Measurements from ENCODE around the gene ZNF618. TPM values are rescaled to one million over a fixed set of nuclear protein-coding genes. Genes with fewer than 3 reads are reported as not detected.

Gene ZNF618
- total and polyA plus RNA-seq, 2 experiments from 2014 or later: 12.1 to 22.1 TPM

DNA sequence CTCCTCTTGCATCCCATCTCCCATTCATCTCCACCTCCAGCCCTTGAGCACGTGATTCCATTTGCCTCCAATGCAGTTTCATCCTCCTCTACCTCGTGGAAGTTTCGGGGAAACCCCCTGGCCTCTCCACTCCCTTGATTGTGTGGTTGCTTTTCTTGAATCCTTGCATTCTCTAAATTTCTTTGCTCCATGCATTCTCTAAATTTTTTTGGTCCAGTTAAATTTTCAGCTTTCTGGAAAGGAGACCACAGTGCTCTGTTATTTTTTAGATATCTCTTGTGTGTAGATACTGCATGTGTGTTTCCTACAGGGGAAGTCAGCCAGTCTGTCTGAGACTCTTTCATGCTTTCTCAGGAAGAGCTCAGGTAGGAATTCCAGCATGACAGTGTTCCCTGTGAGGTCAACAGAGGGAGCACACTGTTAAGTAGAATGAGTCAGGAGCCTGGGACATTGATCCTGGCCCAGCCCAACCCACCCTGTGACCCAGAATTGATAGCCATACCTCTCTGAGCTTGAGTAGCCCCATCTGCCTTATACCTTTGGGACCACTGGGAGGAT lies 149.2 kb downstream of the ZNF618 start:
- Mint-ChIP-seq H3K4me3 (no peak overlapping the region), H3K27ac (no peak overlapping the region), H3K27me3 (ENCODE audit: insufficient read depth, low read depth, poor library complexity) (peaks cover 1% of the 10 kb centered on the region), H3K36me3 (ENCODE audit: low read depth) (peaks cover 61% of the 10 kb centered on the region), H3K9me3 (peaks cover 15% of the 10 kb centered on the region), H3K4me1 (peaks cover 6% of the 10 kb centered on the region)
- no peaks in the 10 kb centered on the region for H3K9me2 ChIP-seq (ENCODE audit: insufficient read depth)
- DNase-seq (ENCODE audit: low spot score) (peak; percentile 28), ATAC-seq (peak; percentile 72)
- H3F3A ChIP-seq (replicated peaks; ENCODE audit: low read depth): no peaks in the 10 kb centered on the region
- H3K4me3 ChIP-seq: no peak overlapping the region
- no peak overlapping the region for H3K27ac ChIP-seq (ENCODE audit: low read depth)
- no peak overlapping the region for H2AFZ ChIP-seq
- no peaks in the 10 kb centered on the region; the same call in 1 of the 2 replicates for H3K36me3 ChIP-seq (ENCODE audit: insufficient read depth)
- no peaks in the 10 kb centered on the region for H3K79me2 ChIP-seq (replicated peaks; ENCODE audit: insufficient read depth)
- TF ChIP-seq, protein P1, sequence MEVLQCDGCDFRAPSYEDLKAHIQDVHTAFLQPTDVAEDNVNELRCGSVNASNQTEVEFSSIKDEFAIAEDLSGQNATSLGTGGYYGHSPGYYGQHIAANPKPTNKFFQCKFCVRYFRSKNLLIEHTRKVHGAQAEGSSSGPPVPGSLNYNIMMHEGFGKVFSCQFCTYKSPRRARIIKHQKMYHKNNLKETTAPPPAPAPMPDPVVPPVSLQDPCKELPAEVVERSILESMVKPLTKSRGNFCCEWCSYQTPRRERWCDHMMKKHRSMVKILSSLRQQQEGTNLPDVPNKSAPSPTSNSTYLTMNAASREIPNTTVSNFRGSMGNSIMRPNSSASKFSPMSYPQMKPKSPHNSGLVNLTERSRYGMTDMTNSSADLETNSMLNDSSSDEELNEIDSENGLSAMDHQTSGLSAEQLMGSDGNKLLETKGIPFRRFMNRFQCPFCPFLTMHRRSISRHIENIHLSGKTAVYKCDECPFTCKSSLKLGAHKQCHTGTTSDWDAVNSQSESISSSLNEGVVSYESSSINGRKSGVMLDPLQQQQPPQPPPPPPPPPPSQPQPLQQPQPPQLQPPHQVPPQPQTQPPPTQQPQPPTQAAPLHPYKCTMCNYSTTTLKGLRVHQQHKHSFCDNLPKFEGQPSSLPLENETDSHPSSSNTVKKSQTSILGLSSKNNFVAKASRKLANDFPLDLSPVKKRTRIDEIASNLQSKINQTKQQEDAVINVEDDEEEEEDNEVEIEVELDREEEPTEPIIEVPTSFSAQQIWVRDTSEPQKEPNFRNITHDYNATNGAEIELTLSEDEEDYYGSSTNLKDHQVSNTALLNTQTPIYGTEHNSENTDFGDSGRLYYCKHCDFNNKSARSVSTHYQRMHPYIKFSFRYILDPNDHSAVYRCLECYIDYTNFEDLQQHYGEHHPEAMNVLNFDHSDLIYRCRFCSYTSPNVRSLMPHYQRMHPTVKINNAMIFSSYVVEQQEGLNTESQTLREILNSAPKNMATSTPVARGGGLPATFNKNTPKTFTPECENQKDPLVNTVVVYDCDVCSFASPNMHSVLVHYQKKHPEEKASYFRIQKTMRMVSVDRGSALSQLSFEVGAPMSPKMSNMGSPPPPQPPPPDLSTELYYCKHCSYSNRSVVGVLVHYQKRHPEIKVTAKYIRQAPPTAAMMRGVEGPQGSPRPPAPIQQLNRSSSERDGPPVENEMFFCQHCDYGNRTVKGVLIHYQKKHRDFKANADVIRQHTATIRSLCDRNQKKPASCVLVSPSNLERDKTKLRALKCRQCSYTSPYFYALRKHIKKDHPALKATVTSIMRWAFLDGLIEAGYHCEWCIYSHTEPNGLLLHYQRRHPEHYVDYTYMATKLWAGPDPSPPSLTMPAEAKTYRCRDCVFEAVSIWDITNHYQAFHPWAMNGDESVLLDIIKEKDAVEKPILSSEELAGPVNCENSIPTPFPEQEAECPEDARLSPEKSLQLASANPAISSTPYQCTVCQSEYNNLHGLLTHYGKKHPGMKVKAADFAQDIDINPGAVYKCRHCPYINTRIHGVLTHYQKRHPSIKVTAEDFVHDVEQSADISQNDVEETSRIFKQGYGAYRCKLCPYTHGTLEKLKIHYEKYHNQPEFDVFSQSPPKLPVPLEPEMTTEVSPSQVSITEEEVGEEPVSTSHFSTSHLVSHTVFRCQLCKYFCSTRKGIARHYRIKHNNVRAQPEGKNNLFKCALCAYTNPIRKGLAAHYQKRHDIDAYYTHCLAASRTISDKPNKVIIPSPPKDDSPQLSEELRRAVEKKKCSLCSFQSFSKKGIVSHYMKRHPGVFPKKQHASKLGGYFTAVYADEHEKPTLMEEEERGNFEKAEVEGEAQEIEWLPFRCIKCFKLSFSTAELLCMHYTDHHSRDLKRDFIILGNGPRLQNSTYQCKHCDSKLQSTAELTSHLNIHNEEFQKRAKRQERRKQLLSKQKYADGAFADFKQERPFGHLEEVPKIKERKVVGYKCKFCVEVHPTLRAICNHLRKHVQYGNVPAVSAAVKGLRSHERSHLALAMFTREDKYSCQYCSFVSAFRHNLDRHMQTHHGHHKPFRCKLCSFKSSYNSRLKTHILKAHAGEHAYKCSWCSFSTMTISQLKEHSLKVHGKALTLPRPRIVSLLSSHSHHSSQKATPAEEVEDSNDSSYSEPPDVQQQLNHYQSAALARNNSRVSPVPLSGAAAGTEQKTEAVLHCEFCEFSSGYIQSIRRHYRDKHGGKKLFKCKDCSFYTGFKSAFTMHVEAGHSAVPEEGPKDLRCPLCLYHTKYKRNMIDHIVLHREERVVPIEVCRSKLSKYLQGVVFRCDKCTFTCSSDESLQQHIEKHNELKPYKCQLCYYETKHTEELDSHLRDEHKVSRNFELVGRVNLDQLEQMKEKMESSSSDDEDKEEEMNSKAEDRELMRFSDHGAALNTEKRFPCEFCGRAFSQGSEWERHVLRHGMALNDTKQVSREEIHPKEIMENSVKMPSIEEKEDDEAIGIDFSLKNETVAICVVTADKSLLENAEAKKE (CRISPR knock-in tag; IDR thresholded peaks at IDR 0.05): no peak
- no peak for TF ChIP-seq EZH2phosphoT487 (IDR thresholded peaks at IDR 0.05; ENCODE audit: unreplicated experiment)
- no peak for TF ChIP-seq POLR2AphosphoS5 (IDR thresholded peaks at IDR 0.05; ENCODE audit: low read depth)
- TF ChIP-seq, protein P2, sequence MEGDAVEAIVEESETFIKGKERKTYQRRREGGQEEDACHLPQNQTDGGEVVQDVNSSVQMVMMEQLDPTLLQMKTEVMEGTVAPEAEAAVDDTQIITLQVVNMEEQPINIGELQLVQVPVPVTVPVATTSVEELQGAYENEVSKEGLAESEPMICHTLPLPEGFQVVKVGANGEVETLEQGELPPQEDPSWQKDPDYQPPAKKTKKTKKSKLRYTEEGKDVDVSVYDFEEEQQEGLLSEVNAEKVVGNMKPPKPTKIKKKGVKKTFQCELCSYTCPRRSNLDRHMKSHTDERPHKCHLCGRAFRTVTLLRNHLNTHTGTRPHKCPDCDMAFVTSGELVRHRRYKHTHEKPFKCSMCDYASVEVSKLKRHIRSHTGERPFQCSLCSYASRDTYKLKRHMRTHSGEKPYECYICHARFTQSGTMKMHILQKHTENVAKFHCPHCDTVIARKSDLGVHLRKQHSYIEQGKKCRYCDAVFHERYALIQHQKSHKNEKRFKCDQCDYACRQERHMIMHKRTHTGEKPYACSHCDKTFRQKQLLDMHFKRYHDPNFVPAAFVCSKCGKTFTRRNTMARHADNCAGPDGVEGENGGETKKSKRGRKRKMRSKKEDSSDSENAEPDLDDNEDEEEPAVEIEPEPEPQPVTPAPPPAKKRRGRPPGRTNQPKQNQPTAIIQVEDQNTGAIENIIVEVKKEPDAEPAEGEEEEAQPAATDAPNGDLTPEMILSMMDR (conservative IDR thresholded peaks at IDR 0.05; ENCODE audit: low read depth in 2 of 2): no peak
- no peak for TF ChIP-seq ZNF114 (CRISPR knock-in tag; IDR thresholded peaks at IDR 0.05)
- TF ChIP-seq, protein P3, sequence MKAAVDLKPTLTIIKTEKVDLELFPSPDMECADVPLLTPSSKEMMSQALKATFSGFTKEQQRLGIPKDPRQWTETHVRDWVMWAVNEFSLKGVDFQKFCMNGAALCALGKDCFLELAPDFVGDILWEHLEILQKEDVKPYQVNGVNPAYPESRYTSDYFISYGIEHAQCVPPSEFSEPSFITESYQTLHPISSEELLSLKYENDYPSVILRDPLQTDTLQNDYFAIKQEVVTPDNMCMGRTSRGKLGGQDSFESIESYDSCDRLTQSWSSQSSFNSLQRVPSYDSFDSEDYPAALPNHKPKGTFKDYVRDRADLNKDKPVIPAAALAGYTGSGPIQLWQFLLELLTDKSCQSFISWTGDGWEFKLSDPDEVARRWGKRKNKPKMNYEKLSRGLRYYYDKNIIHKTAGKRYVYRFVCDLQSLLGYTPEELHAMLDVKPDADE (IDR thresholded peaks at IDR 0.05): no peak
- no peak for TF ChIP-seq EZH2 (IDR thresholded peaks at IDR 0.05; ENCODE audit: low read depth, unreplicated experiment)
- TF ChIP-seq JUNB (IDR thresholded peaks at IDR 0.05; ENCODE audit: unreplicated experiment): no peak
- no peak for TF ChIP-seq CREB1 (CRISPR knock-in tag; IDR thresholded peaks at IDR 0.05; ENCODE audit: low read depth)
- no peak for TF ChIP-seq NANOG (IDR thresholded peaks at IDR 0.05; ENCODE audit: borderline replicate concordance)
- TF ChIP-seq ZNF331 (CRISPR knock-in tag; IDR thresholded peaks at IDR 0.05; ENCODE audit: low read depth): no peak
- TF ChIP-seq, protein P4, sequence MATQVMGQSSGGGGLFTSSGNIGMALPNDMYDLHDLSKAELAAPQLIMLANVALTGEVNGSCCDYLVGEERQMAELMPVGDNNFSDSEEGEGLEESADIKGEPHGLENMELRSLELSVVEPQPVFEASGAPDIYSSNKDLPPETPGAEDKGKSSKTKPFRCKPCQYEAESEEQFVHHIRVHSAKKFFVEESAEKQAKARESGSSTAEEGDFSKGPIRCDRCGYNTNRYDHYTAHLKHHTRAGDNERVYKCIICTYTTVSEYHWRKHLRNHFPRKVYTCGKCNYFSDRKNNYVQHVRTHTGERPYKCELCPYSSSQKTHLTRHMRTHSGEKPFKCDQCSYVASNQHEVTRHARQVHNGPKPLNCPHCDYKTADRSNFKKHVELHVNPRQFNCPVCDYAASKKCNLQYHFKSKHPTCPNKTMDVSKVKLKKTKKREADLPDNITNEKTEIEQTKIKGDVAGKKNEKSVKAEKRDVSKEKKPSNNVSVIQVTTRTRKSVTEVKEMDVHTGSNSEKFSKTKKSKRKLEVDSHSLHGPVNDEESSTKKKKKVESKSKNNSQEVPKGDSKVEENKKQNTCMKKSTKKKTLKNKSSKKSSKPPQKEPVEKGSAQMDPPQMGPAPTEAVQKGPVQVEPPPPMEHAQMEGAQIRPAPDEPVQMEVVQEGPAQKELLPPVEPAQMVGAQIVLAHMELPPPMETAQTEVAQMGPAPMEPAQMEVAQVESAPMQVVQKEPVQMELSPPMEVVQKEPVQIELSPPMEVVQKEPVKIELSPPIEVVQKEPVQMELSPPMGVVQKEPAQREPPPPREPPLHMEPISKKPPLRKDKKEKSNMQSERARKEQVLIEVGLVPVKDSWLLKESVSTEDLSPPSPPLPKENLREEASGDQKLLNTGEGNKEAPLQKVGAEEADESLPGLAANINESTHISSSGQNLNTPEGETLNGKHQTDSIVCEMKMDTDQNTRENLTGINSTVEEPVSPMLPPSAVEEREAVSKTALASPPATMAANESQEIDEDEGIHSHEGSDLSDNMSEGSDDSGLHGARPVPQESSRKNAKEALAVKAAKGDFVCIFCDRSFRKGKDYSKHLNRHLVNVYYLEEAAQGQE (IDR thresholded peaks at IDR 0.05; ENCODE audit: unreplicated experiment): no peak
- no peaks in the 10 kb centered on the region for H3K4me1 ChIP-seq (ENCODE audit: insufficient read depth)
- H4K20me1 ChIP-seq (replicated peaks; ENCODE audit: insufficient read depth): no peaks in the 10 kb centered on the region
- H3K4me2 ChIP-seq: no peak overlapping the region
- H3K27me3 ChIP-seq (ENCODE audit: insufficient read depth): no peaks in the 10 kb centered on the region
